Measurements from ENCODE around the gene BRCC3. TPM values are rescaled to one million over a fixed set of nuclear protein-coding genes. Genes with fewer than 3 reads are reported as not detected.

Gene BRCC3
- total and polyA plus RNA-seq, 10 of the 15 experiments (the other 5 are each of a cell fraction or from before 2014, with no cell fraction given): 15.5 to 57.5 (median 35.6) TPM

DNA sequence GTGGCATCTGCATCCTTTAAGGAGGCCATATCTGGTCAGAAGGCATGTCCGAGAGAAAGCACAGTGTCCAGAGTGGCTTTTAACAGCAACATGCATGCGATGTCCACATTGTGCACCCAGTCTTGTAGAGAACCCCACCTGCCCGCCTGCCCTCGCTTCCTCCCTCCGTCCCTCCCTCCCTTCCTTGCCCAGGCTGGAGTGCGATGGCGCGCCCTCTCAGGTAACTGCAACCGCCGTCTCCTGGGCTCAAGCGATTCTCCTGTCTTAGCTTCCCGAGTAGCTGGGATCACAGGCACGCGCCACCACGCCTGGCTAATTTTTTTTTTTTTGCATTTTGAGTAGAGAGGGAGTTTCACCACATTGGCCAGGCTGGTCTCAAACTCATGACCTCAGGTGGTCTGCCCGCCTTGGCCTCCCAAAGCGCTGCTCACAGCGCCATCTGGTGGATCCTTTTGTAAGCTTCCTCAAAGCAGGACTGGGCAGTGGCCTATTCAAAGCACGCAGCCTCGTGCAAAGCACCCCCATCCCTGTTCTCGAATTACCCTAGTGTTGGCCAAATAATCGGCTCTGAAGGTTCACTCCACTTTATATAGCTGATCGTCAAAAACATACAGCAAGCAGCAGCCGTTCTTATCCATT, 15.0 kb downstream of the BRCC3 start (continued):
- TF ChIP-seq NFXL1 (IDR thresholded peaks at IDR 0.05; ENCODE audit: borderline replicate concordance) (no peak), TBL1XR1 (IDR thresholded peaks at IDR 0.05; ENCODE audit: low read depth, low read length) (no peak), SP1 (IDR thresholded peaks at IDR 0.05; ENCODE audit: low read depth, low read length) (no peak)
- TF ChIP-seq, protein P1, sequence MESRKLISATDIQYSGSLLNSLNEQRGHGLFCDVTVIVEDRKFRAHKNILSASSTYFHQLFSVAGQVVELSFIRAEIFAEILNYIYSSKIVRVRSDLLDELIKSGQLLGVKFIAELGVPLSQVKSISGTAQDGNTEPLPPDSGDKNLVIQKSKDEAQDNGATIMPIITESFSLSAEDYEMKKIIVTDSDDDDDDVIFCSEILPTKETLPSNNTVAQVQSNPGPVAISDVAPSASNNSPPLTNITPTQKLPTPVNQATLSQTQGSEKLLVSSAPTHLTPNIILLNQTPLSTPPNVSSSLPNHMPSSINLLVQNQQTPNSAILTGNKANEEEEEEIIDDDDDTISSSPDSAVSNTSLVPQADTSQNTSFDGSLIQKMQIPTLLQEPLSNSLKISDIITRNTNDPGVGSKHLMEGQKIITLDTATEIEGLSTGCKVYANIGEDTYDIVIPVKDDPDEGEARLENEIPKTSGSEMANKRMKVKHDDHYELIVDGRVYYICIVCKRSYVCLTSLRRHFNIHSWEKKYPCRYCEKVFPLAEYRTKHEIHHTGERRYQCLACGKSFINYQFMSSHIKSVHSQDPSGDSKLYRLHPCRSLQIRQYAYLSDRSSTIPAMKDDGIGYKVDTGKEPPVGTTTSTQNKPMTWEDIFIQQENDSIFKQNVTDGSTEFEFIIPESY (IDR thresholded peaks at IDR 0.05): peak; percentile 91
- TF ChIP-seq, protein P2, sequence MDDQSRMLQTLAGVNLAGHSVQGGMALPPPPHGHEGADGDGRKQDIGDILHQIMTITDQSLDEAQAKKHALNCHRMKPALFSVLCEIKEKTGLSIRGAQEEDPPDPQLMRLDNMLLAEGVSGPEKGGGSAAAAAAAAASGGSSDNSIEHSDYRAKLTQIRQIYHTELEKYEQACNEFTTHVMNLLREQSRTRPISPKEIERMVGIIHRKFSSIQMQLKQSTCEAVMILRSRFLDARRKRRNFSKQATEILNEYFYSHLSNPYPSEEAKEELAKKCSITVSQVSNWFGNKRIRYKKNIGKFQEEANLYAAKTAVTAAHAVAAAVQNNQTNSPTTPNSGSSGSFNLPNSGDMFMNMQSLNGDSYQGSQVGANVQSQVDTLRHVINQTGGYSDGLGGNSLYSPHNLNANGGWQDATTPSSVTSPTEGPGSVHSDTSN (IDR thresholded peaks at IDR 0.05; ENCODE audit: insufficient replicate concordance, low read depth, low read length): no peak
- TF ChIP-seq, protein P3, sequence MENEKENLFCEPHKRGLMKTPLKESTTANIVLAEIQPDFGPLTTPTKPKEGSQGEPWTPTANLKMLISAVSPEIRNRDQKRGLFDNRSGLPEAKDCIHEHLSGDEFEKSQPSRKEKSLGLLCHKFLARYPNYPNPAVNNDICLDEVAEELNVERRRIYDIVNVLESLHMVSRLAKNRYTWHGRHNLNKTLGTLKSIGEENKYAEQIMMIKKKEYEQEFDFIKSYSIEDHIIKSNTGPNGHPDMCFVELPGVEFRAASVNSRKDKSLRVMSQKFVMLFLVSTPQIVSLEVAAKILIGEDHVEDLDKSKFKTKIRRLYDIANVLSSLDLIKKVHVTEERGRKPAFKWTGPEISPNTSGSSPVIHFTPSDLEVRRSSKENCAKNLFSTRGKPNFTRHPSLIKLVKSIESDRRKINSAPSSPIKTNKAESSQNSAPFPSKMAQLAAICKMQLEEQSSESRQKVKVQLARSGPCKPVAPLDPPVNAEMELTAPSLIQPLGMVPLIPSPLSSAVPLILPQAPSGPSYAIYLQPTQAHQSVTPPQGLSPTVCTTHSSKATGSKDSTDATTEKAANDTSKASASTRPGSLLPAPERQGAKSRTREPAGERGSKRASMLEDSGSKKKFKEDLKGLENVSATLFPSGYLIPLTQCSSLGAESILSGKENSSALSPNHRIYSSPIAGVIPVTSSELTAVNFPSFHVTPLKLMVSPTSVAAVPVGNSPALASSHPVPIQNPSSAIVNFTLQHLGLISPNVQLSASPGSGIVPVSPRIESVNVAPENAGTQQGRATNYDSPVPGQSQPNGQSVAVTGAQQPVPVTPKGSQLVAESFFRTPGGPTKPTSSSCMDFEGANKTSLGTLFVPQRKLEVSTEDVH (IDR thresholded peaks at IDR 0.05; ENCODE audit: low read depth, partially characterized antibody): no peak
